Activated T-helper 1 cell treated with Interleukin-2 at 50 U/mL for 16 hours (primary cell): ENCODE measurements around the gene CASKIN1.

Source experiments
- DNase-seq: peaks from one replicate; pipeline ENCODE4 v3.0.0-alpha.2; 2020; ENCODE audit warnings: low read depth

The CASKIN1 gene

DNA sequence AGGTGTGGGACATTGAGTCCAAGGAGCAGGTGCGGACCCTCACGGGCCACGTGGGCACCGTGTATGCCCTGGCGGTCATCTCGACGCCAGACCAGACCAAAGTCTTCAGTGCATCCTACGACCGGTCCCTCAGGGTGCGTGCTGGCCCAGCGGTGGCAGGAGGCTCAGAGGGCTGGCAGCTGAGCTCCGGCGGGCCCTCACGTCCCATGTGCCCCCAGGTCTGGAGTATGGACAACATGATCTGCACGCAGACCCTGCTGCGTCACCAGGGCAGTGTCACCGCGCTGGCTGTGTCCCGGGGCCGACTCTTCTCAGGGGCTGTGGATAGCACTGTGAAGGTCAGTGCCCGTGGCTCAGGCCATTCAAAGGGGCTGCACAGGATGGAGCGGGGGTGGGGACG lies 20.4 kb downstream of the CASKIN1 start:
- no peak for DNase-seq

DNA sequence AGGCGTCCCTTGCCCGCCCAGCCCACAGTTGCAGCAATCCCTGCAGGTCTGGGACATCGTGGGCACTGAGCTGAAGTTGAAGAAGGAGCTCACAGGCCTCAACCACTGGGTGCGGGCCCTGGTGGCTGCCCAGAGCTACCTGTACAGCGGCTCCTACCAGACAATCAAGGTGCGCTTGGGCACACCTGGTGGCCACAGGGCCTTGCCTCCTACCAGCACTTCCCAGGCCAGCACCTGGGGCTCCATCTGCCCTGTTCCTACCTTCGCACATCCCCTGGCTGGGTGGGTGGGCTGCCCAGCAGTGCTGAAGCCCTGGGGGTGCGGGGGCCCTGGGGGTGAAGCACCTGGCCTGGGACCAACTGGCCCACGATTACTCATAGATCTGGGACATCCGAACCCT lies 21.0 kb downstream of the CASKIN1 start:
- no peak for DNase-seq

DNA sequence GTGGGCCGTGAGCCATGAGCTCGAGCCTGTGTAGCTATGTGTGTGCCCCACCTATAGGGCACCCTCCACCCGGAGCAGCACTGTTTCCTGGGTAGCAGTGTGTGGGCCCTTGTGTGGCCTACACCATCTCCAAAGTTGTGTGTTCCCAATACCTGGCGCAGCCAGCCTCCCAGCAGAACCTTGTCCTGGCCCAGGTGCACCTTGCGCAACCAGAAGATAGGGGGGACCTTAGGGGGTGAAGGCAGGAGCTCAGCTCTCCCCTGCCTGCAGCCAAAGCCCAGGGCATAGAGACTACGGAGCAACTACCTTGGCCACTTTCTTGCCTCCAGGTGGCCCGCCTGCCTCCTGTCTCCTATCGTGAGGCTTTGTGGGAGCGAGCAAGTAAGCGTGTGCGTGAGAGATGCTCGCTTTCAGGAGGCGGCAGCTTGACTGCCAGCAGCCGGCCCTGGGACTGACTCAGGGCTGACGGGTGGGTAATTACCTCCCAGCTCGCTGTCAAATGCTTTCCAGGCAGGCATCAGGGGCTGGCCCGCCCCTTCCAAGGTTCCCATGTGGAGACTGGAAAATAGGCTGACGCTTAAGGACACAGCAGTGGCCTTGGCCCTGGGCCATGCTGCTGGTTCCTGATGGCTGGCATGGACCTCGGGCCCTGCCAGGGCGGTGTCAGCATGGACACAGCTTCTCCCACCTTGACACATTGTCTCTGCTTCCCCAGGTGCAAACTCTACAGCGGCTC lies 21.8 kb downstream of the CASKIN1 start:
- DNase-seq, result no peak

DNA sequence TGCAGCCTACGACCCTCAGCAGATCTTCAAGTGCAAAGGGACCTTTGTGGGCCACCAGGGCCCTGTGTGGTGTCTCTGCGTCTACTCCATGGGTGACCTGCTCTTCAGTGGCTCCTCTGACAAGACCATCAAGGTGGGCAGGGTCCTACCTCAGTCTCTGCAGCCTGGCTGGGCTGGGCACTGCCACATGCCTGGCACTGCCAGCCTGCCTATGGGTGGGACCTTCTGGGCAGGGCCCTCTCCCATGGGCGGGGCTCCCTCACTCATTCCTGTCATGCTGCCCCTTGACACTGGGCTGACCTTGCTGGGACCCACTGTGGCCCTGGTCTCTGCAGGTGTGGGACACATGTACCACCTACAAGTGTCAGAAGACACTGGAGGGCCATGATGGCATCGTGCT lies 22.5 kb downstream of the CASKIN1 start:
- no peak for DNase-seq

DNA sequence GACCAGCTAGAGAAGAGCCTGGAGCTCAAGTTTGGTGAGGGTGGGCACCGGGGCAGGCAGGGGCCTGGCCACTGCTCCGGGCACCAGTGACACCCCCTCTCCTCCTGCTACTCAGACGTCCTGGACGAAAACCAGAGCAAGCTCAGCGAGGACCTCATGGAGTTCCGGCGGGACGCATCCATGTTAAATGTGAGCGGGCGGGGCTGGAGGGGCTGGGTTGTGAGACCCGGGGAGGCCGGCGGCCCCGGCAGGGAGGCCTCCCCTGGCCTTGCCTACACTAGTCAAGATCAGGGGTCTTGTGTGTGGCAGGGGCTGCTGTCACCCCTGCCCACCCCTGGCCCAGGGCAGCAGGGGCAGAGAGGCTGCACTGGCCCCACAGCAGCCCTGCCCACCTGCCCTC lies 23.0 kb downstream of the CASKIN1 start:
- DNase-seq, result no peak

DNA sequence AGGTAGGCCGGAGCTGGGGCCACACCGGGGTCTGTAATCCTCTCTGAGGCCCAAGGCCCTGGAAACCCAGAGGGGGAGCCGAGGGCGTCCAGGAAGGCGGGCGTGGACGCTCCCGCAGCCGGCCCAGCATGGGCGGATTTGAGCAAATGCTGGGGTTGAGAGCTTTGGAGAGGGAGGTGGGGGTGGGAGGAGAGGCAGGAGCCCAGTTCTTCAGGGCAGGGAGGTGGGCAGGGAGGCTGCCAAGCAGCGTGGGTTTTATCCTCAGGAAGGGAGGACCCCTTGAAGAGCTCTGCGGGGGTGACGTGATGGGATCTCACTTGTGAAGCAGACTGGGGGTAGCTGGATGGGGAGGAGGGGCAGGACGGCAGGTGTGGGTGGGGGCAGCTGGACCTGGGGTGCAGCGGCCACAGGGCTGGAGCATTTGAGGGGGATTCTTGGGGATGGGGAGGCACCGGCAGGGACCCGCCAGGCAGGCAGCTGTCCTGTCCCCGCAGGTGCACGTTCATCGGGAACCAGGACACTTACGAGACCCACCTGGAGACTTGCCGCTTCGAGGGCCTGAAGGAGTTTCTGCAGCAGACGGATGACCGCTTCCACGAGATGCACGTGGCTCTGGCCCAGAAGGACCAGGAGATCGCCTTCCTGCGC lies 23.6 kb downstream of the CASKIN1 start:
- DNase-seq, result no peak

DNA sequence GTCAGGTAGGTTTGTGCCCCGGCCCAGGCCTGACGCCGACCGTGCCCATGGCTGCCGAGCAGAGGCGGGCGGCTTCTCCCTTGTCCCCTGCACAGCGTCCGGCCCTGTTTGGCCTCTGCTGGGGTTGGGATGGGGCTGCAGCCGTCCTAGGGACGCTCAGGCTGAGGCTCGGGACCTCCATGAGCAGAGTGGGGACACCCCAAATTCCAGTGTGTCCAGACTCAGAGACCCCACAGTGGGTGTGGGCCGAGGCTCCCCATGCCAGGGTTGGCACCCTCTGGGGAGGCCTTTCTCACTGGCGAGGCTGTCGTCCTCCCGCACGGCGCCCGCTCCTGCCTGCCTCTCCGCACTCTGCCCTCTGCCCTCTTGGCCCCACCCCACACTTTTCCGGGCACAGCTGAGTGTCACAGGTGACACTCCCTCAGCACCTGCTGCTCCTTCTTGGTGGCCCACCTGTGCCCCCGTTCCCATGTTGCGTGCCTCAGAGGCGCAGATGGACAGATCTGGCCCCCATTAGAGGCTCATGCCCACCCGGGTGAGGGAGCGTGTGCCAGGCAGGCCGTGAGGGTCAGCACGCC lies 24.7 kb downstream of the CASKIN1 start:
- DNase-seq, result no peak

DNA sequence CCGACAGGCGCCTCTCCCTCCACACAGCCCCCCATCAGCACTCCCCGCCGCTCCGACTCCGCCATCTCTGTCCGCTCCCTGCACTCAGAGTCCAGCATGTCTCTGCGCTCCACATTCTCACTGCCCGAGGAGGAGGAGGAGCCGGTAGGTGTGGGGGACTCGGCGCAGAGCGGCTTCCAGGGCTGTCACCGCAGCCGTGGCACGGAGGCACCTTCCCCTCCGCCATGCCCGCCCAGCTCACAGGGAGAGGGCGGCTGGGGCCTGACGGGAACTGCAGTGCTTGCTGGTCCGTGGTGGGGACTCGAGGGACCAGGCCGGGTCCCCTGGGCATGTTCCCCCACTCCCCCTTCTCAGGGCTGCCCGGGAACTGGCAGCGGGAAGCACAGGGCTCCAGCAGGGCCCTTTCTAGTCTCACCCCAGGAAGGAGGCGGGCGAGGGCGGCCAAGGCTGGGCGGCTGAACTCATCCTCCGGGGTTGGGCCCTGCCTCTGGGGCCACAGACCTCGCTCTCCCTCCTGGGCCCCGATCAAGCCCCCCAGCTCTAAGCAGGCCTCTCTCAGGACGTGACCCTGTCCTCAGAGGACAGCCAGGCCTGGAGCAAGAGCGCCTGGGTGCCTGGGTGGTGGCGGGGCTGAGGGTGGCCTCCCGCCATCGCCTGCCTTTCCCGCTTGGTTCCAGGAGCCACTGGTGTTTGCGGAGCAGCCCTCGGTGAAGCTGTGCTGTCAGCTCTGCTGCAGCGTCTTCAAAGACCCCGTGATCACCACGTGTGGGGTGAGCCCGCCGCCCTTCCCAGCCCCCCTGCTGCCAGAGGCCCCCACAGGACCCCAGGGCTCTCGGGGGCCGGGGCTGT lies 25.6 kb downstream of the CASKIN1 start:
- DNase-seq, result no peak

DNA sequence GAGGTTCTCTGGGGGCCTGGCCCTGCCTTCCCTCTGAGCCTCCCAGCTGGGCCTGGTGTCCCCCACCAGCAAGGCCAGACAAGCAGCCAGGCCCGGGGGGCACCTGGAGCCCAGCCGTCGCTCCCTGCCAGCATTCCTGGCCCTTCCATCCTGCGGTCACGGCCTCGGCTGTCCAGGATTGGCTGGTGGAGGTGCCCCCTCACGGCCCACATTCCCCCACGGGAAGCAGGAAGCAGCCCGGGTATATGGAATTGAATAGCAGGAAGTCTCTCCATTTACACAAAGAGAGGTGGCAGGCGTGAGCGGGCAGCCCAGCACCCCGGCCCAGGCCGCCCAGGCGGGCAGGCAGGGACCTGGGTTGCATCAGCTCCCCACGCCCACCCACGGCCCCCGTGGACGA lies 26.3 kb downstream of the CASKIN1 start:
- DNase-seq, result no peak

DNA sequence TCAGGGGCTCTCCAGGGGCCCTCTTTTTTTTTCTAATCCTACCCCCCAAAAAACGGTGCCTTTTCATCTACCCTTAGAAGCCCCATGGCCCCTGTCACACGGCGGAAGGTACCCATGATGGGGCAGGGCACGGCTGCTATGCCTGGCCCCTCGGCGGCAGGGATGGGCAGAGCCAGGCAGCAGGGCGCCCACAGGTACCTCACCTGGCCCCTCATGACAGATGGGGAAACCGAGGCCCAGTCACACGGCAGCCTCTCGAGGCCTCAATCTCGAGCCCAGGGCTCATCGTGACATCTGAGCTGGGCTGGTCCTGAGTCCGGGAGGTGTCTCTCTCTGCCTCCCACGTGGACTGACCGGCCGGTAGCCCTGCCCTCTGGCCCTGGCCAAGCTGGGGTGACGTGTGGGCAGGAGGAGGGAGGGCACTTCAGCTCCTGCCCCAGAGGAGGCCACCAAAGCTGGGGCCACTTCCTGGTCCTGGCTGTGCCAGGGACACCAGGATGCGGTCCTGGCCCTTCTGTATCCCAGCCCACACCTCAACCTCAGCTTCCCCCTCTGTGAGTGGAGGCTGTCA lies 29.3 kb downstream of the CASKIN1 start:
- DNase-seq, result no peak

DNA sequence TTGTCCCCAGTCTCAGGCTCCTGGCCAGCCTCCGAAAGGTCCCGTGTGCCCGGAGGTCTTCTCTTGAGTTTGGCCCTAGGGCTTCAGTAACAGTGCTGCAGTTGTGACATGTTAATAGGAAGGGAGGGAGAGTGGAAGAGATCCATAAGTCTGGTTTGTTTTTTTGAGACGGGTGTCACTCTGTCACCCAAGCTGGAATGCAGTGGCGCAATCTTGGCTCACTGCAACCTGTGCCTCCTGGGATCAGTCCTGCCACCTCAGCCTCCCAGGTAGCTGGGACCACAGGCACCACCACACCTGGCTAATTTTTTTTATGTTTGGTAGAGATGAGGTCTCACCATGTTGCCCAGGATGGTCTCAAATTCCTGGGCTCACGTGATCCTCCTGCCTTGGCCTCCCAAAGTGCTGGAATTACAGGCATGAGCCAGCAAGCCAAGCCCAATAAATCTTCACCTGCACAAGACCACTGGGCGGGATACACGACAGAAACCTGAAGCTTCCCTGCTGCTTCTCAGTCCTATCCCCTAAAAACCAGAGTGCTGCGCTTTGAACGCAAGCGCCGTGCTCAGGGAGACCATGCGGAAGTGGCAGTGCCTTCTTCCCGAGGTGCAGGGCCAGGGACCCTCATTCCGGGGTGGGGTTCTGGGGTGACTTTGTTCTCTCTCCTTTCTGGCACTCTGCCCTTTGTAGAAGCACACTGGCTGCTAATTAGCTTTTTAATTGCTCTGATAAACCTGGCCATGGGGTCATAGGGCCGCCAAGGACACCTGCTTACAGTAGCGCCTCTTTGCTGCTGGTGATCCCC lies 29.9 kb downstream of the CASKIN1 start:
- DNase-seq, result no peak

DNA sequence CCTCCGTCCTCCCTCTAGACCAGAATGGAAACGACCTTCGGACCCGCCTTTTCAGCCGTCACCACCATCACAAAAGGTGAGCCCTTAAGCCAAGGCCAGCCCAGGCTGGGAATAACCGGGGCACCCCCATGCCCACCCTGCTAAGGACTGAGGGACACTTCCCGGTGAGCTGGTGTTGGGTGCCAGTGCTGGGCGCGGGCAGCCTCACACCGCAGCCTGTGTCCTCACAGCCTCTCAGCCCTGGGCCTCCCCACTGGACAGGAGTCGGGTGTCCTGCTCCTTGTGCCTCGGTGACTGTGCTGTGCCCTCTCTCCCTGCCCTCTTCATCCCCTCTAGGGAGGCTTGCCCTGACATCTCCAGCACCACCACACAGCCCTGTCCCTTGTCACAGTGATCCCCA lies 30.5 kb downstream of the CASKIN1 start:
- no peak for DNase-seq

DNA sequence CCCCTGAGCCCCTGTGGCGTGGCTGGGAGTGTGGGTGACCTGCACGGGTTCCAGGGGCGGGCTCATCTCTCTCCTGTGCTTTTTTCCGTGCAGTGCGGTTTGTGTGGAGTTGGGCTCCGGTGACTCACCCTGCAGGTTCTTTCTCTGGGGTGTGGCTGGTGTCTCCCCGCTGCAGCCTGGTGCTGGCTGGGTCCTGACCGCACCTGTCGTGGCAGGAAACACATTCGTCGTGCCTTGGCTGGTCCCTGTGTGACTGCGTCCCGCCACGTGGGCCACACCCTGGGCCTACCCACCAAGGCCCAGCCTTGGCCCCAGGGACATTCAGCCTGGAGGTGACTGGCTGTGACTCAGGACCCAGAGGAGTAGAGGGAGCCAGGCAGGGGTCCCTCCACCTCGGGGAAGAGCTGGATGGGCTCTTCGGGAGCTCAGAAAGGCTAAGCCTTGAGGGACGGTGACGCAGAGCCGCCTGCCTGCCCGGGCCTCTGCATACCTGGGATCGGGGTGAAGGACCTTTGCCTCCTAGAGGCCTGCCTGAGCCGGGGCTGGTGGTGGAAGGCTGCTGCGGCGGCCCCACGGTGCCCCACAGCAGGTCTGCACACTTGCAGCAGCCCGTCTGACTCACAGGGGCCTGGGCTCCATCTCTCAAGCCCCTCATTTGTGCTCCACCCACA lies 33.1 kb downstream of the CASKIN1 start:
- peak; percentile 20 for DNase-seq

DNA sequence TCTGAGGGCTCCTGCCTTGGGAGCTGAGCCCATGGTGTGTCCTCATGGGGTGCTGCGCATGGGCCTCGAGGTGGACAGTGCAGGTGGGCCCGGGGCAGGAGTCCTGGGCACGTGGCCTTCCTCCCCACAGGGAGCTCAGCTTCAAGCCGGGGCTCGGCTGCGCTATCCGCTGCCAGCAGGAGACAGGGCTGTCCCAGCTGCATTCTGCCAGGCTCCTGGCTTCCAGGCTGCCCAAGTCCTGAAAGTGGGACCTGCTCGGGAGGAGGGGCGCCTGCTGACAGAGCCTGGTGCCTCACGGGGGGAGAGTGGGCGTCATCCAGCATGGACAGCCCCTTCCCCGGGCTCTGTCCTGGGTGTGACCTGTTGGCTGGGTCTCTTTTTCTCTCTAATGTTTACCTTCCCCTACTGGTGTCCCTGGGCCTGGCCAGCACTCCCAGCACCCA lies 33.7 kb downstream of the CASKIN1 start:
- DNase-seq, result no peak

DNA sequence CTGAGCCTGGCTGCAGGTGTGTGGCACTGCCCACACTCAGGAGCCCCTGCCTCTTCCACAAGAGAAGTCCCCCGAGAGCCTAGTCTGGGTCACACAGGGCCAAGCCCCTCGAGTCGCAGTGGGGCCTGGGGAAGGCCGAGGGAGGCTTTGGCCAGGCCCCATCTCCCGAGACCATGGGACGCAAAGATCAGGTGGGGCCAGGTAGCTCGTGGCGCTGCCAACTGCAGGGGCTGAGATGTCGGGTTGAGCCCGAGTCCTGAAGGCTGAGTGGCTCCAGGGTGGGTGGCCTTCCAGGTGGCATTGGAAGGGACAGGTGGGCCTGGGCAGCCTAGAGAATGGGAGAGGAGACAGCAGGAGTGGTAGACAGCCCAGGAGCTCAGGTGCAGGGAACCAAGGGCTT lies 34.5 kb downstream of the CASKIN1 start:
- no peak for DNase-seq

DNA sequence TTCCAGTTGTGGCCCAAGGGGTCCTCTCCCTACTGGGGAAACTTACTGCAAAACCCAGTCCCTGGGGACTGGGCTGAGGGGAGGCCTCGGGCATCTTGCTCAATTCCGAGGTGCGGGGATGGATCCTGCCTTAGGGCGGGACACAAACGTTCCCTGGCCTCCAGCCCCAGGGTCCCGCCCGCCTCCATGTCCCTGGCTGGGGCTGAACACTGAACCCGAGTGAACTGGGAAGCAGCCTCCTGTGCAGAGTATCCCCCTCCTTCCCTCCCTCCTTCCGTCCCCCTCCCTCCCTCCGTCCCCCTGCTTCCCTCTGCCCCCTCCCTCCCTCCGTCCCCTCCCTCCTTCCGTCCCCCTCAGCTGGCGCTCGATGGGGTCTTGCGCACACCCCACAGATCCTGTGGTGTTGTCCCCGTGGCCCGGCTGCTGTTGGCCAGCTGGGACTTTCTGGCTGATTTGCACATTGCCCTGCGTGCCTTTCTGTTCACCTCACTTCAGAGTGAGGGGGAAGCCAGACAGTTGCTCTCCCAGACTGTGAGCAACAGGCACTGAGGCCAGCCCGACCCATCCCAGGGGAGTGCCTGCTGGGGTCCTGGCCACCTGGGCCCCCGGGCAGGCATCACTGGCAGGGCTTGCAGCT lies 35.4 kb downstream of the CASKIN1 start:
- DNase-seq, result no peak

DNA sequence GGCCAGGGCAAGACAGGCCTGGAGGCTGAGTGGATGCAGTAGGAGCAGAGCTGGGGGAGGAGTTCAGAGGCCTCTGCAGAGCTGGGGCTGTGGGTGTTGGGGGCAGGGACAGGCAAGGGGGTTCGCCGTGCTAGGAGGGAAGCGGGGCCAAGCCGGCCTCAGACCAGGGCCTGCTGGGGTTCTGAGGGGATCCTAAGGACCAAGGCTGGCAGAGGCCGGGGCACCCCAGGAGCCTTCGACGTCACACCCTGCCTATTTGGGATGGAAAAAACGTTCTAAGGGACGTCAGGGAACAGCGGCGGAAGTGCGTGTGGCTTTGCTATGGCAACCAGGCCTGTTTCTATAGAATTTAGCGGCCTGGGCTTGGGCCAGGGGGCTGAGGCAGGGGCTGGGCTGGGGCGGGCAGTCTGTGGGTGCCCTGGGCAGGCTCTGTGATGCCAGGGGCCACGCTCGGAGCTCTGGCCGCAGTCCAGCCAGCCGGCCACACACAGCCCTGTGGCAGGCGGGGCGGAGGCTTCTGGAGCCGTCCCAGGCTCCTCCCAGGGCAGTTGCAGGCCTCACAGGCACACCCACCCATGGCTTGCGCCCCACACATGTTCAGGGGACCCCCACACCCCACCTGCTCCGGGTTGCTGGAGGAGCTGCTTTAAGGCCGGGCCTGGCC lies 37.1 kb downstream of the CASKIN1 start:
- DNase-seq, result no peak

DNA sequence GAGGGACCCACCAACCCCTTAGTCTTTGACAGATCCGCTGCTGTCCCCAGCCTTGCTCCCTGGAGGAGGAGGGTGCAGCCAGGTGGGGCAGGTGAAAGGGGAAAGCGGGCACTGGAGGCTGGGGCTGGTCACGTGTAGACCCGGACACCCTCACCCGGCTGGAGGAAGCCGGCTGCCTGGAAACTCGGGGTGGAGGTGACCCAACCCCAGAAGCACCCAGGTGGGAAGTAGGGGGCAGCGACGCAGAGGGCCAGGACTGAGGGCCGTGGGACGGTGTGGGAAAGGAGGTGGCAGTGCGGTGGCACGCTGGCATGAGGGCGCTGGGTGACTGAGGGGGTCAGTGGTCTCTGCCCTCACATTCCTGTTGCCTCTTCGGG lies 38.2 kb downstream of the CASKIN1 start:
- no peak for DNase-seq

DNA sequence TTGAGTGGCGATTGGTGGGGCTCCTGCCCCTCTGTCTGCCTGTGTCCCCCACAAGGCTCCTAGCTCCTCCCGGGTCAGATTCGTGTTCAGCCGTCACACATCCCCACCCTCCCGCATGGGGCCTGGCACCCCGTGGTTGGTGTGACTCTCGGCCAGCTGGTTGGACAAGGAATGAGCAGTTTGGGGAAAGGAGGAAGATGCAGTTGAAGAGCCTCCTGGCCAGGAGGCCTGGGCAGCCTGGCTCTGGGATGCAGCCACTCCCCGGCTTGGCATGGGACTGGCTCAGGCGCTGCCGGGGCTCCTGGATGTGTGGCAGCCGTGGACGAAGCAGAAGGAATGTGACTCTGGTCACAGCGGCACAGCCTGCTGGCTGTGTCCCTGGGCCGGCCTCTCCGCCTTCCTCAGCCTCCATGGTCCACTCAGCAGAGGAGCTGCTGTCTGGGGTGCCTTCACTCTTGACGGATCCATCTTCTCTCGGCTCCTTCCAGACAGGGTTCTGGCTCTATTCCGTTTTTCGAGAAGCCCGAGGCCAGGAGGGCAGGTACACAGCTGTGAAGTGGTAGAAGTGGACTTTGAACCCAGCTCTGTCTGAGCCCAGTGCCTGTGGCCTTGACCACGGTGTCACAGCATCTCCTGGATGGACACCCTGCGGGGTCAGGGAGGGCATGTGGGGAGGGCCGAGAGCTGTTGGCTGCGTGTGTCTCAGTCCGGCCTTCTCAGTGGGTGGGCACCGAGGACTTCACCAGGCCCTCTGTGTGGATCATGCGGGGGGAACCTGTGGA lies 38.7 kb downstream of the CASKIN1 start:
- no peak for DNase-seq
